ENCODE measurements around the gene ANO9. TPM values are rescaled to one million over a fixed set of nuclear protein-coding genes. Genes with fewer than 3 reads are reported as not detected.

Gene ANO9
- total and polyA plus RNA-seq, 2 experiments from 2014 or later, result 9.0 to 10.2 TPM

DNA sequence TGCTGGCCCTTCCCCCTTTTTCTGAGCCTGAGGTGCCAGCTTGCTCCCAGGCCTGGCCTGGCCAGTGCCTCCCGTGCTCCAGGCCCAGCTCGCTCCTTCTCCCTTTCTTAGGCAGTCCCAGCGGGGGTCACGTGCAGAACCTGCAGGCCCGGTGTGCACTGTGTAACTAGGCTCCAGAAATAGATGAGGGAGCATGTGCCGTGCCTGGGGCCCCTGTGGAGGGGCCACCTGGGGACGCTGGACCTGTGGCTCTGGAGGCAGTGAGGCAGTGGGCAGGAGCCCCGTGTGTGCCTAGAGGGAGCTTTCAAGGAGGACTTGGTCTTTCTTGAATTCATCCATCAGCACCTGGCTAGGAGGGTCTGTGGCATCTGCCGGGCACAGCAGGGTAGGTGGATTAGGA lies 19.8 kb upstream of the ANO9 start:
- no peaks in the 10 kb centered on the region for H3K9me2 ChIP-seq (ENCODE audit: insufficient read depth)
- H2AFZ ChIP-seq, result no peak overlapping the region
- no peak overlapping the region for H3K27ac Mint-ChIP-seq
- H3K36me3 ChIP-seq (ENCODE audit: insufficient read depth), result no peaks in the 10 kb centered on the region
- no peaks in the 10 kb centered on the region for H3K9me3 Mint-ChIP-seq
- H3K4me1 Mint-ChIP-seq, result peaks cover 23% of the 10 kb centered on the region
- H3K27ac ChIP-seq (ENCODE audit: low read depth), result no peak overlapping the region
- no peak for ATAC-seq
- H3K36me3 Mint-ChIP-seq (ENCODE audit: low read depth), result peaks cover 17% of the 10 kb centered on the region
- H3K4me1 ChIP-seq (ENCODE audit: insufficient read depth), result peaks cover 8% of the 10 kb centered on the region
- DNase-seq (ENCODE audit: low spot score), result no peak
- H4K20me1 ChIP-seq (replicated peaks; ENCODE audit: insufficient read depth), result peaks cover 20% of the 10 kb centered on the region
- no peak overlapping the region for H3K4me3 ChIP-seq
- H3K27me3 Mint-ChIP-seq (ENCODE audit: insufficient read depth, low read depth, poor library complexity), result peaks cover under 1% of the 10 kb centered on the region
- H3K4me3 Mint-ChIP-seq, result no peak overlapping the region
- H3K4me2 ChIP-seq, result no peak overlapping the region
- peaks cover 37% of the 10 kb centered on the region for H3K79me2 ChIP-seq (replicated peaks; ENCODE audit: insufficient read depth)
- peaks cover 7% of the 10 kb centered on the region; the same call in 1 of the 2 replicates for H3F3A ChIP-seq (replicated peaks; ENCODE audit: low read depth)
- H3K27me3 ChIP-seq (ENCODE audit: insufficient read depth), result no peaks in the 10 kb centered on the region
- TF ChIP-seq NANOG (IDR thresholded peaks at IDR 0.05; ENCODE audit: borderline replicate concordance), result no peak
- TF ChIP-seq, protein P1, sequence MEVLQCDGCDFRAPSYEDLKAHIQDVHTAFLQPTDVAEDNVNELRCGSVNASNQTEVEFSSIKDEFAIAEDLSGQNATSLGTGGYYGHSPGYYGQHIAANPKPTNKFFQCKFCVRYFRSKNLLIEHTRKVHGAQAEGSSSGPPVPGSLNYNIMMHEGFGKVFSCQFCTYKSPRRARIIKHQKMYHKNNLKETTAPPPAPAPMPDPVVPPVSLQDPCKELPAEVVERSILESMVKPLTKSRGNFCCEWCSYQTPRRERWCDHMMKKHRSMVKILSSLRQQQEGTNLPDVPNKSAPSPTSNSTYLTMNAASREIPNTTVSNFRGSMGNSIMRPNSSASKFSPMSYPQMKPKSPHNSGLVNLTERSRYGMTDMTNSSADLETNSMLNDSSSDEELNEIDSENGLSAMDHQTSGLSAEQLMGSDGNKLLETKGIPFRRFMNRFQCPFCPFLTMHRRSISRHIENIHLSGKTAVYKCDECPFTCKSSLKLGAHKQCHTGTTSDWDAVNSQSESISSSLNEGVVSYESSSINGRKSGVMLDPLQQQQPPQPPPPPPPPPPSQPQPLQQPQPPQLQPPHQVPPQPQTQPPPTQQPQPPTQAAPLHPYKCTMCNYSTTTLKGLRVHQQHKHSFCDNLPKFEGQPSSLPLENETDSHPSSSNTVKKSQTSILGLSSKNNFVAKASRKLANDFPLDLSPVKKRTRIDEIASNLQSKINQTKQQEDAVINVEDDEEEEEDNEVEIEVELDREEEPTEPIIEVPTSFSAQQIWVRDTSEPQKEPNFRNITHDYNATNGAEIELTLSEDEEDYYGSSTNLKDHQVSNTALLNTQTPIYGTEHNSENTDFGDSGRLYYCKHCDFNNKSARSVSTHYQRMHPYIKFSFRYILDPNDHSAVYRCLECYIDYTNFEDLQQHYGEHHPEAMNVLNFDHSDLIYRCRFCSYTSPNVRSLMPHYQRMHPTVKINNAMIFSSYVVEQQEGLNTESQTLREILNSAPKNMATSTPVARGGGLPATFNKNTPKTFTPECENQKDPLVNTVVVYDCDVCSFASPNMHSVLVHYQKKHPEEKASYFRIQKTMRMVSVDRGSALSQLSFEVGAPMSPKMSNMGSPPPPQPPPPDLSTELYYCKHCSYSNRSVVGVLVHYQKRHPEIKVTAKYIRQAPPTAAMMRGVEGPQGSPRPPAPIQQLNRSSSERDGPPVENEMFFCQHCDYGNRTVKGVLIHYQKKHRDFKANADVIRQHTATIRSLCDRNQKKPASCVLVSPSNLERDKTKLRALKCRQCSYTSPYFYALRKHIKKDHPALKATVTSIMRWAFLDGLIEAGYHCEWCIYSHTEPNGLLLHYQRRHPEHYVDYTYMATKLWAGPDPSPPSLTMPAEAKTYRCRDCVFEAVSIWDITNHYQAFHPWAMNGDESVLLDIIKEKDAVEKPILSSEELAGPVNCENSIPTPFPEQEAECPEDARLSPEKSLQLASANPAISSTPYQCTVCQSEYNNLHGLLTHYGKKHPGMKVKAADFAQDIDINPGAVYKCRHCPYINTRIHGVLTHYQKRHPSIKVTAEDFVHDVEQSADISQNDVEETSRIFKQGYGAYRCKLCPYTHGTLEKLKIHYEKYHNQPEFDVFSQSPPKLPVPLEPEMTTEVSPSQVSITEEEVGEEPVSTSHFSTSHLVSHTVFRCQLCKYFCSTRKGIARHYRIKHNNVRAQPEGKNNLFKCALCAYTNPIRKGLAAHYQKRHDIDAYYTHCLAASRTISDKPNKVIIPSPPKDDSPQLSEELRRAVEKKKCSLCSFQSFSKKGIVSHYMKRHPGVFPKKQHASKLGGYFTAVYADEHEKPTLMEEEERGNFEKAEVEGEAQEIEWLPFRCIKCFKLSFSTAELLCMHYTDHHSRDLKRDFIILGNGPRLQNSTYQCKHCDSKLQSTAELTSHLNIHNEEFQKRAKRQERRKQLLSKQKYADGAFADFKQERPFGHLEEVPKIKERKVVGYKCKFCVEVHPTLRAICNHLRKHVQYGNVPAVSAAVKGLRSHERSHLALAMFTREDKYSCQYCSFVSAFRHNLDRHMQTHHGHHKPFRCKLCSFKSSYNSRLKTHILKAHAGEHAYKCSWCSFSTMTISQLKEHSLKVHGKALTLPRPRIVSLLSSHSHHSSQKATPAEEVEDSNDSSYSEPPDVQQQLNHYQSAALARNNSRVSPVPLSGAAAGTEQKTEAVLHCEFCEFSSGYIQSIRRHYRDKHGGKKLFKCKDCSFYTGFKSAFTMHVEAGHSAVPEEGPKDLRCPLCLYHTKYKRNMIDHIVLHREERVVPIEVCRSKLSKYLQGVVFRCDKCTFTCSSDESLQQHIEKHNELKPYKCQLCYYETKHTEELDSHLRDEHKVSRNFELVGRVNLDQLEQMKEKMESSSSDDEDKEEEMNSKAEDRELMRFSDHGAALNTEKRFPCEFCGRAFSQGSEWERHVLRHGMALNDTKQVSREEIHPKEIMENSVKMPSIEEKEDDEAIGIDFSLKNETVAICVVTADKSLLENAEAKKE (CRISPR knock-in tag; IDR thresholded peaks at IDR 0.05), result no peak
- no peak for TF ChIP-seq EZH2phosphoT487 (IDR thresholded peaks at IDR 0.05; ENCODE audit: unreplicated experiment)
- no peak for TF ChIP-seq REST (IDR thresholded peaks at IDR 0.05; ENCODE audit: unreplicated experiment)
- no peak for TF ChIP-seq POLR2AphosphoS5 (IDR thresholded peaks at IDR 0.05; ENCODE audit: low read depth)
- no peak for TF ChIP-seq STAT1 (IDR thresholded peaks at IDR 0.05; ENCODE audit: unreplicated experiment)
- TF ChIP-seq EZH2 (IDR thresholded peaks at IDR 0.05; ENCODE audit: low read depth, unreplicated experiment), result no peak
- no peak for TF ChIP-seq JUNB (IDR thresholded peaks at IDR 0.05; ENCODE audit: unreplicated experiment)
- no peak for TF ChIP-seq ZNF331 (CRISPR knock-in tag; IDR thresholded peaks at IDR 0.05; ENCODE audit: low read depth)
- no peak for TF ChIP-seq CTCF (conservative IDR thresholded peaks at IDR 0.05; ENCODE audit: low read depth in 2 of 2)
- no peak for TF ChIP-seq ZNF114 (CRISPR knock-in tag; IDR thresholded peaks at IDR 0.05)
- TF ChIP-seq CREB1 (CRISPR knock-in tag; IDR thresholded peaks at IDR 0.05; ENCODE audit: low read depth), result no peak
